Activated CD8-positive, alpha-beta memory T cell treated with anti-CD3 and anti-CD28 coated beads for 4 hours (primary cell): ENCODE measurements around the gene RBM47.

Source experiments
- DNase-seq, 2 donors: peaks; one replicate each; pipeline ENCODE4 v3.0.0-alpha.2; 2020; ENCODE audit warnings: low read depth in 2 of 2

The RBM47 gene

DNA sequence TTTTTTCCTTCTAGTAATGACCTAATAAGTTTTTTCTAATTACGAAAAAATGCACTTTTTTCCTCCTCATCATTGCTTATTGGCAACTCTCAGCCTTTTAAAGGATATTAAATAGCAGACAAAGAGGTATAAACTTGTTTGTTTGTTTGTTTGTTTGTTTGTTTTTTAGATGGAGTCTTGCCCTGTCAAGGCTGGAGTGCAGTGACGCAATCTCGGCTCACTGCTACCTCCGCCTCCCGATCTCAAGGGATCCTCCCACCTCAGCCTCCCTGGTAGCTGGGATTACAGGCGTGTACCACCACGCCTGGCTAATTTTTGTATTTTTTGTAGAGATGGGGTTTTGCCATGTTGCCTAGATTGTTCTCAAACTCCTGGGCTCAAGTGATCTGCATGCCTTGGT lies 6.0 kb downstream of the RBM47 start:
- no peak for DNase-seq

DNA sequence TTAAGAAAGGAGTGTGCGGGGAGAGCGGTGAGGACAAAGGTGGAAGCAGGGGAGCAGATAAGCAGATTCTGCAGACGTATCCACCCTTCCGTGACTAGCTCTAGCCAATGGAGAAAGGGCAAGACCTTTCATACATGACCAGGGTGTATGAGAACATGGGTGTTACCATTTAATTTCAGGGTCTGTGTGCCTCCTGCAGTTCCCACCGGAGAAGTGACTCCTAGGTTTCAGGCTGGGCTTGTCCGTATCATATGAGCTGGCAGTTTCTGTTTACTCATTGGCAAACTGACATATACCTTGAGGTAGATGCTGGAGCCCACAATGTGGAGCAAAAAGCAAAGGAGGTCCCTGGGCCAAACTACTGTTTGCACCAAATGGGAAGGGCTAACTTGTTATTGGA lies 6.8 kb downstream of the RBM47 start:
- DNase-seq: no peak

DNA sequence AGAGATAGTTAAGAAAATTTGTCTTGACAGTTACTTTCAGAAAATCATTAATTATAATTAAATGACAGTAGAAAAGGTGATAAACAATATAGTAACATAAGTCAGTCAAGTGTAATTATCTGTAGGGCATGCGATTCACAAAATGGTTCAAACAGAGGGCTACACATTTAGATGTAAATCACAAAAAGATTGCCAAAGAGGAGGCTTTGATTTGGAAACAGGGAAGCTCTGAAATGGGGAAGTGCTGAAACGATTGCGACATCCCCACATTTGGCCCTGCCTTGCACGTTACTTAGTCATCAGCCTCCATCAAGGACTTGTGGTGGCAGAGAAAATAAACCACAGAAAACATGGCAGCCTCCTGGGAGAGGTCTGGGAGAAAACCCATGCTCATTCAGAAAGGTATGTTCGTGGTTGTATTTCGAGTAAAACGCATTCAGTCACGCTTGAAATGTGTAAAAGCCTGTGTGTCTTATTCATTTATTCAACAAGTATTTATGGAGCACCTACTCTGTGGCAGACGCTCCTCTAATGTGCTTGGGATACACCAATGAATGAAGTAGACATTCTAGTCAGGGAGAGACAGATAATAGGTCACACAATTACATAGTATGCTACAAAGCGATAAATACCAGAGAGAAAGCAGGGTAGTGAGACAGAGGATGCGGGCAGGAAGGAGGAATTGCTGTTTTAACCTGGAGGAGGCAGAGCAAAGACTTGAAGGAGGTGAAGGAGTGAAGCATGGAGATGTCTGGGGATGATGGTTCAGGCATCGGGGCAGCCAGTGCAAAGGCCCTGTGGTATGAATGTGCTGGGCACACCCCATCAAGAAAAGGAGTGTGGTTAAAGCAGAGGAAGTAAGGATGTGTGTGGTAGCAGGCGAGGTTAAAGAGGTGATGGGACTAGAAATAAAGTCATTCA lies 7.8 kb downstream of the RBM47 start:
- no peak for DNase-seq

DNA sequence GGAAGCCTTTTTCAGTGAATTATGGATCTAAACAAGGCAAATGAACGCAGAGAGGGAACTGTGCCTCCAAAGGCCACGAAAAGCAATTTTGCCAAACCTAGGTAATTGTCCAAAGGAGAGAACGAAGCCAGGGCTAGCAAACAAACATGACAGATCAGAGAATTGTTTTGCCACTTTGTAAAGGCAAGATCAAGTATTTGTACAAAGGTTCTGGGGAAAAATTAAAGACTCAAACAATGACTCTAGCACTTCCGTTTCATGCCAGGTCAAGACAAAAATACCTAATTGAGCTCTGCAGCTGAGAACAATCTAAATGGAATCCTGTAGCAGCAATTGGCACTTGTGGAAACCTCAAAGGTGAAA lies 8.5 kb downstream of the RBM47 start:
- DNase-seq: no peak

DNA sequence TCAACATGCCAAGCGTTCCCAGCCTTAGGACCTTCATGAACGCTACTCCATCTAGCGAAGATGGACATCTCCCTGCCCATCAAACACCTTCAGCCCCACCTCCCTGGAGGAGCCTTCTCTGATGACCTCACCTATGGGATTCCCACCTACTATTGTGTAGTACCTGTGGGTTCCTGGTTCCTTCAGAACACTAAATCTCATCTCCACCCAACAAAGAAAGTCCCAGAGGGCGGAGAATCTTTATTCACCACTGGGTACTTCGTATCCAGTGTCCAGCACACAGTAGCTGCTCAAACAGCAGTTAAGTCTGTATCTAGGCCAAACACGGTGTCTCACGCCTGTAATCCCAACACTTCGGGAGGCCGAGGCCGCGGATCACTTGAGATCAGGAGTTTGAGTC lies 10.1 kb downstream of the RBM47 start:
- no peak for DNase-seq

DNA sequence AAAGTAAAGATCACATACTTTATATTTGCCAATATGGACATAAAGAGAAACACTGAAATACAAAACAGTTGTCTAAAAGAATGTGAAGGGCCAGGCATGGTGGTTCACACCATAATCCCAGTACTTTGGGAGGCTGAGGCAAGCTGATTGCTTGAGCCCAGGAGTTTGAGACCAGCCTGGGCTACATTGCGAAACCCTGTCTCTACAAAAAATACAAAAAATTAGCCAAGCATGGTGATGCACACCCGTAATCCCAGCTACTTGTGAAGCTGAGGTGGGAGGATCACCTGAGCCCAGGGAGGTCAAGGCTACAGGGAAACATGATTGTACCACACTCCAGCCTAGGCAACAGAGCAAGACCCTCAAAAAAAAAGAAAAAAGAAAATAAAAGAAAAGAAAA lies 11.8 kb downstream of the RBM47 start:
- no peak for DNase-seq

DNA sequence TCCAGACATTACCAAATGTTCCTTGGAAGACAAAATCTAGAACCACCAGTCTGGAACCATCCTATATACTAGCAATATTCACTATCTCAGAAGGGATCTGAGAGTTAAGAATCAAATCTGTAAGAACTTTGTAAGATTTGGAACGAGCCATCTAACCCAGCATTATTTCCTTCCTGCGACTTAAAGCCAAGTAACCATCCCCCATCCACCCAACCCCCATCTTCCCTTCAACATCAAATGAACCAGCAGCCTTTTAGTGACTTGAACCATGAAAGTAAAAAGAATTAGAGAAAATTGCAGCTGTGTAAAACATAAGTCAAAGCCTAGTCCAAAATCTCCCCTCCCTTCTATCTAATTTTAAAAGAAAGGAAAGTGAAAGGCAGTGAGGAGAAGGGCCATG lies 15.6 kb downstream of the RBM47 start:
- DNase-seq: no peak

DNA sequence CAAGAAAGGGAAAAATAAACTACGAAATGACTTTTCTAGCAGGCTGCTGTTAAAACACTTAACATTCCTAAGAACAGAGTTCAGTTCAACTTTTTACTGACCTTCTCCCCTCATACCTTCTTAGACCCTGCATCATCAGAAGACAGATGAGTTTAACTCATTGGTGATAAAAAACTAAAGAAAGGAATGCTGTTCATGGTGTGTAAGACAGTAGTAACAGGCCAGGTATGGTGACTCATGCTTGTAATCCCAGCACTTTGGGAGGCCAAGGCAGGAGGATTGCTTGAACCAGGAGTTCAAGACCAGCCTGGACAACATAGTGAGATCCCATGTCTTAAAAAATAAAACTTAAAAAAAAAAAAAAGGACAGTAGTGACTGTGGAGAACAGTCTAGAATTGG lies 16.2 kb downstream of the RBM47 start:
- no peak for DNase-seq

DNA sequence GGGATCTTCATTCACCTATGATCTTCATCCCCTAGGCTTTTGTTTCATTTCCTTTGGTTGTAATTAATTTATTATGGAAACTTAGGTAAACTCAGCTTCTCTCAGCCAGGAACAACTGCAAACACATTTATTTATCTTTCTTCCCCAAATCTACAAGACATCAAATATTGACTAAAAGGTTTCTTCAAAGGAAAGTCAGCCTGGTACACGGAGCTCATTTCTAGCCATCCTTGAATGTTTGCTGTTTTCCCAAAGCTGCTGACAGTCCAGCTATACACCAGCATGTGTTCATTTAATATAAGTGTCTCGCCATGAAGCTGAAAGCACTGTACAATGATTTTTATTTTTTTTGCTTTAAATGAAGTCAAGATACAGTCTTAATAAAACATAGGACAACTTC lies 16.8 kb downstream of the RBM47 start:
- DNase-seq: no peak

DNA sequence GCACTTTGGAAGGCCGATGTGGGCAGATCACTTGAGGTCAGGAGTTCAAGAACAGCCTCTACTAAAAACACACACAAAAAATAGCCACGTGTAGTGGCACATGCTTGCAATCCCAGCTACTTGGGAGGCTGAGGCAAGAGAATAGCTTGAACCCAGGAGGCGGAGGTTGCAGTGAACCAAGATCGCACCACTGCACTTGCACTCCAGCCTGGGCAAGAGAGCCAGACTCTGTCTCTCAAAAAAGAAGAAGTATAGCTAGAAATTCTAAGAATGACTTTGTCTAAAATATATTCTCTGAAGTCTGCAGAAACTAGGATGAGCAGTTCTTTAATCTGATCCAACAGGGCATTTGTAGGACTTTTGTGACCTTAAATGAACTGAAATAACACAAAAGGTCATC lies 17.4 kb downstream of the RBM47 start:
- DNase-seq: no peak

DNA sequence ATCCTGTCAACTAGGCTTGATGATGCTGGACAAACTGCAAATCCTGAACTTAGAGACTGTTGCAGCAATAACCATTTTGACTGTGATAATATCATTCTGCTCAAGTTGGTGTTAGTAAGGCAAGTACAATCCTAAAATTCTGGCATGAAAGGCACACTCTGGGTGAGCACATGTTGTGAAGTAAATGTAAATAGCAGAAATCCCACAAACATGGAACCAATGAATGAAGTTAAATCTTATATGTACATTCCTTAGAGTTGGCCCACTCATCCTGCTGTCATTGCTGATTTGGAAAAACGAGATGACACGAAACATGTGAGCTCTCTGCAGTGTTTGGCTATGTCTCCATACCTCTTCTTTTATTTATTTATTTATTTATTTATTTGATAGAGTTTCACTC lies 21.0 kb downstream of the RBM47 start:
- no peak for DNase-seq

DNA sequence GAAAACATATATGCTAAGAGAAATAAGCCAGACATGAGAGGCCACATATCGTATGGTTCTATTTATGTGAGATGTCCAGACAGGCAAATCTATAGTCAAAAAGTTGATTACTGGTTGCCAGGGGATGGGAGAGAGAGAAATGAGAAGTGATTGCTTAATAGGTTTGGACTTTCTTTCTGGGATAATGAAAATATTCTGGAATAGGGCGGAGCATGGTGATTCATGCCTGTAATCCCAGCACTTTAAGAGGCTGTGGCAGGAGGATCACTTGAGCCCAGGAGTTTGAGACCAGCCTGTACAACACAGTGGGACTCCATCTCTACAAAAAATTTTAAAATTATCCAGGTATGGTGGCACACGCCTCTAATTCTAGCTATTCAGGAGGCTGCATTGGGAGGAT lies 22.4 kb downstream of the RBM47 start:
- no peak for DNase-seq

DNA sequence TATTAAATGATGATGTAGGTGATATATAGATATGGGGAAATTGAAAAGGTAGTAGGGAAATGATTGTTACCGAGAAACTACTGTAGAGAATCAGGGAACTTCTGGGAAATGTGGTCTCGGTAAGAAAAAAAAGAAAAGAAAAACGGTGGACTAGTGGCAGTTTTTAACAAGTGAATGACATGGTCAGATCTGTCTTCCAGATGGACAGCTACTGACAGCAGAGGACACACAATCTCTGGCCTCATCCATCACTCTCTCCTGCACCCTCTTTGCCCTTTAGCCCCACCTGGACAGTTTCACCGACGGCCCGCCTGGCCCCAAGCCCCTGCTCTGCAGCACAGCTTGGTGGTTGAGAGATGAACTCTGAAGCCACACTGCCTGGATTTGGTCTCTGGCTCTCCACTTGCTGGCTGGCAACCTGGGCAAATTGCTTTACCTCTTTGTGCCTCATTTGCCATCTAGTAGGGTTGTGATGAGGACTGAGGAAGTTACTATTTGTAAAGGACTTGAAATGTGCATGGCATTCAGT lies 23.4 kb downstream of the RBM47 start:
- DNase-seq: no peak

DNA sequence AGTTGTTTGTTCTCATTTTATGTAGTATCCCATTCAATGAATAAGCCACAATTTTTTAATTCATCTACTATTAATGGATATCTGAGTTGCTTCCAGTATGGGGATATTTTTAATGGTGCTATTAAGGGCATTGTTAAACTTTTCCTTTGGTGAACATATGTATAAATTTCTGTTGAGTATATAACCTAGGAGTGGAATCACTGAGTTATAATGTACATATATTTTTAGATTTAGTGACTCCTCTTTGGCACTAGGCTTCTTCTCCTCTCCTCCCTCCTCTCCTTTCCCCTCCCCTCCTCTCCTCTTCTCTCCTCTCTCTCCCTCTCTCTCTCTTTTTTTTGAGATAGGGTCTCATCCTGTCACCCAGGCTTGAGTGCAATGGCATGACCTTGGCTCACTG lies 26.4 kb downstream of the RBM47 start:
- DNase-seq: no peak

DNA sequence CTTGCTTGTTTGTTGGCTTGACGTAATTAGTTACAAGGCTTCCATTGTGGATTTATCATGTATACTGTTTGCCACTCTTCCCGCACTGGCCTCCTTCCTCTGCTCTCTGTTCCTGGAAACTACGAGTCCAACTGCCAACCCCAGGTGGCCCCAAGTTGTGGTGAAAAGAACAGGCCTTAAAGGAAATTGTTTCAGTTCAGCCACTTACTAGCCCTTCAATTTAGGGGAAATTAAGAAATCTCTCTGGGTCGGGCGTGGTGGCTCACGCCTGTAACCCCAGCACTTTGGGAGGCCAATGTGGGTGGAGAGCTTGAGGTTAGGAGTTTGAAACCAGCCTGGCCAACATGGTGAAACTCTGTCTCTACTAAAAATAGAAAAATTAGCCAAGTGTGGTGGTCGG lies 28.0 kb downstream of the RBM47 start:
- no peak for DNase-seq

DNA sequence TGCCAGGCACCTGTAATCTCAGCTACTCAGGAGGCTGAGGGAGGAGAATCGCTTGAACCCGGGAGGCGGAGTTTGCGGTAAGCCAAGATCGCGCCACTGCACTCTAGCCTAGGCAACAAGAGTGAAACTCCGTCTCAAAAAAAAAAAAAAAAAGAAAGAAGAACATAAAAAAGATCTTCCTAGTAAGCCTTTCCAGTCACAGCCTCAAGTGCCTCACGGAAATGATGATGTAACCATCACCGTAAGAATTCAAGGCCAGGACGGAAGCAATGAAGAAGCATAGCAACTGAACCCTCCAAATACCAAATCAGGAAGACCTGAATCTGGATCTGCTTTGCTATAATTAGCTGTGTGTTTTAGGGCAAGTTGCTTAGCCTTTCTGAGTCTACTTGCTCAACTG lies 28.8 kb downstream of the RBM47 start:
- DNase-seq: no peak

DNA sequence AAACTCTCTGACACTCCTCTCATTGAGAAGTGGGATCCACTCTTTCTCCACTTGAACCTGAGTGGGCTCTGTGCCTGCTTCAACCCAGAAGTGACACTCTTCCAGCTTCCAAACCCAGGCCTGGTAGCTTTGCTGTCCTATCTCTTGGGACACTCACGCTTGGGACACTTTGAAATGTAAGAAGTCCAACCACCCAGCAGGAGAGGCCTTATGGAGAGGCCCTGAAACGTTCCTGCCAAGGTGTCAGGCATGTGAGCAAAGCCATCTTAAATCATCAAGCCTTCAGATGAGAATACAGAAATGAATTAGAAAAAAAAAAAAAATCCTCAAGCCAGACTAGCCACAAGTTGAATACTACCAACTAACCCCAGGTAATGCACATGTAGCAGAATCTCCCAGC lies 30.2 kb downstream of the RBM47 start:
- no peak for DNase-seq

DNA sequence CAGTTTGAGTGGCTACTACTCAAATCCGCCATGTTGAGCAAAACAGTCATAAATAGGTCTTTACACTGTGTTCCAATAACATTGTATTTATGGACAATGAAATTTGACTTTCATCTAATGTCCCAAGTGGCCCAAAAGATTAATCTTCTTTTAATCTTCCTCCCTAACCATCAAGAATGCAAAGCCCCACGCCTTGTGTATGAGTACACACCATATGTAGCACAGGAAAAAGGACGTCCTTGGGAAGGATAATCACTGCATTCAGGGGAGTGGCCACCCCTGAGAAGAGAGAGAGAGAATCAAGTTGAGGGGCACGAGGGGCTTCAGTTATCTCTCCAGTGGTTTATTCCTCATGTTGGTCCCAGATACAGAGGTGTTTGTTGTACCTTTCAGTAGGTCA lies 33.1 kb downstream of the RBM47 start:
- no peak for DNase-seq

DNA sequence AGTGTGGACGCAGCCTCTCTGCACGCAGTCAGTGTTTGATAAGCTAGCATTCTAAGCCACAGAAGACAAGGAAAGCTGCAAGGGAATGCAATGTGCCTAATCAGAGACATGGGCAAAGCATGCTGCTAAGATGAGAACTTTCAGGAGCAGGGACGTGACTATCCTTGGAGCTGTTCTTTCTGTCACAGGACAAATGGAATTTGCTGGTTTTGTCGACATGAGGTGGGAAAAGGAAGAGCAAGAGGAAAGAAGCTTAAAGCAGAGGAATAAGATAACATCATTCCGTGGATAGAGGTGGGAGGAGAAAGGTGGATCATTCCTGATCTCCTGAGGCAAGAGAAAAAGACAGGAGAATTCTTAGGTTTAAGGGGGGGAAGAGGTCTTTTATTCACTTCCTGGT lies 33.7 kb downstream of the RBM47 start:
- DNase-seq: no peak

DNA sequence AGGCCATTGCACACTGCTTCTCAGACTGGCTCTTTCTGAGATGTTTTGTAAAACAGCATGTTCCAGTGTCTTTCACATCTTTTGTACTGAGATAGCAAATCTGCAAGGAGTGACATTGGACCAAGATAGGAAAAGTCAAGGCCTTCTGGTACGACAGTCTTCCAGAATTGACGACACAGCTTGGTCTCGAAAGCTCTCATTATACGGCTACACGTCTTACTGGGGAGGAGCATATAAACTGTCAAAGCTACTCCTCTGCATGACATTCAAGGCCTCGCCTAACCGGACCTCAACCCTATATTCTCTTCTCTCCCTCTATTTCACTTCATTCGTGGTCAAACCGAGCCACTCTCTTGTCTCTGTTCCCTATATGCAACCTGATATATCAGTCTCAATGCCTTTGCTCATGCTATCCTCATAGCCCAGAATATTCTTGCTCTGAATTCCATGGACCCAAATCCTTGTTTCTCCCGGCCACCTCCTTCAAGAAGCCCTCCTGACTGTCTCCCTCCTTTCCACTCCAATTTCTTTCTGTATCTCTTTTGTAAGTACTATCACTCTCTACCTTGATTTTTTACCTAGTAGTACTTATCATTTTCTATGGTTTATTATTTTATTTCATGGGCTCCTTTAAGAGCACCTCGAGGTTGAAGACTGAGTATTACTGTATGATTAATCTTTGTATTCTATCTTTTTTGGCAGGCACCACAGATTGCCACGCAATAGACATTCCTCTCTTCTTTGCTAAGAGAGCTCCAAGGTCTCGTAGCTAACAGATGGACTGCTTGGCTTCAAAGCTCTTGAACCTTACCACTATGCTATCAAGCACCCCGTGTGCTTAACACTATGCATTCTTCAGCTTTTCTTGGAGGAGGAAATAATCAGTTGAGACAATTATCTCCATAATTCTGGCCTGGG lies 35.1 kb downstream of the RBM47 start:
- DNase-seq: no peak

DNA sequence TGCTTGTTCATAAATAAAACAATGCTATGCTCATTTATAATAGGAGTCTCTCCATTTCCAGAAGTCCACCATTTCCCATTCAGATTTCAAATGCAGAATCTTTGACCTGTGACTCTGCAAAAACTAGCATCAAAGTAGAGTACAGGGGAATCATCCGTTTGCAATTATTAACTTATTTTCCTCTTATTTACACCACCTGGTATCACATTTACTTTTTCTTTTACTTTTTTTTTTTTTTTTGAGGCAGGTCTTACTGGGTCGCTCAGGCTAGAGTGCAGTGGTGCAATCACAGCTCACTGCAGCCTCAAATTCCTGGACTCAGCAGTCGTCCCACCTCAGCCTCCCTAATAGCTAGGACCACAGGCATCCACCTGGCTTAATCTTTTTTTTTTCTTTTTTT lies 37.6 kb downstream of the RBM47 start:
- no peak for DNase-seq

DNA sequence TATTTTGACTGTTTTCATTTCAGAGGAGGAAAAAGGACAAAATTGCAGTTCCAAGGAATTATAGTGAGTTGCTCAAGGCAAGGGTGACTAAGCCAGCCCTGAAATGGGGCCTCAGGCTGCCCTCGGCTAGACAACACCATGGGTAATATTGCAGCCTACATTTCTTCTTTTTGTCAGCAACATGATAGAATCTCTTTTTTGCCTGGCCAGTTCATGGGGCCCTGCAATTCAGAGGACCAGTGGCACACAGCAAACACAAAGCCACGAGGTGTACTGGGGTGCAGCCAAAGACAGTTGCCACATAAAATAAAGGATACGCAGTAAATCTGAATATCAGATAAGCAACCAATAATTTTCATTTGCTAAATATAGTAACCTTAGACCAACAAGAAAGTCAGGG lies 41.8 kb downstream of the RBM47 start:
- DNase-seq: no peak

DNA sequence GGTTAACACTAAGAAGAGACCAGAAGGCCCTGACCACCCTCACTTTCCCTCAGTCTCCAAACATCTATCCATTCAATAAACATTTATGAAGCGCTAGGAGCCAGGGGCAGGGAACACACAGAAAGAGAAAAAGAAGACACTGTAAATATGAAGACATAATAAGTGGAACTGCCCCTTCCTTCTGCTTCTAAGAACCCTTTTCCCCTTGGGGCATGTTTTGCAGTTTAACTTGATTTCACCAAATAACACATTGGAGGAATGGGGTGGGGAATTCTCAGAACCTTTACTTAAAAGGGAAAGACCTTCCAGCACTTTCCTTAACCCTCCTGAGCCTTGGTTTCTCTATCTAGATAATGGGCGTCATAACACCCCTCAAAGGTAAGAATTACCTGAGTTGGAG lies 42.3 kb downstream of the RBM47 start:
- no peak for DNase-seq
